Measurements from ENCODE around the gene GH1.
"Not testable (repeated sequence)": the region's sequence is repeated elsewhere in the genome, so short reads cannot be mapped to it uniquely, and the experiment has no call there.

GH1 gene

GRCh38 chr17:63927464-63928171 is 9.0 kb upstream of the GH1 start:
- DNase-seq (ENCODE audit: low read depth in 2 of 2, low spot score in 1 of 2): no peak

GRCh38 chr17:63926164-63926563 is 7.5 kb upstream of the GH1 start:
- no peak for DNase-seq (ENCODE audit: low read depth in 2 of 2, low spot score in 1 of 2)

GRCh38 chr17:63925615-63926014 is 7.0 kb upstream of the GH1 start:
- no peak for DNase-seq (ENCODE audit: low read depth in 2 of 2, low spot score in 1 of 2)

- DNase-seq (ENCODE audit: low read depth in 2 of 2, low spot score in 1 of 2): not testable (repeated sequence)
Observed at GRCh38 chr17:63922402-63922801, 3.8 kb upstream of the GH1 start.

- DNase-seq (ENCODE audit: low read depth in 2 of 2, low spot score in 1 of 2): not testable (repeated sequence)
Observed at GRCh38 chr17:63920779-63921178, 2.1 kb upstream of the GH1 start.

GRCh38 chr17:63920050-63920449 is 1.4 kb upstream of the GH1 start:
- not testable (repeated sequence) for DNase-seq (ENCODE audit: low read depth in 2 of 2, low spot score in 1 of 2)

GRCh38 chr17:63919311-63919723 is 678 bp upstream of the GH1 start:
- DNase-seq (ENCODE audit: low read depth in 2 of 2, low spot score in 1 of 2): peak; percentile 28 to 60

- no peak for DNase-seq (ENCODE audit: low read depth in 2 of 2, low spot score in 1 of 2)
Observed at GRCh38 chr17:63918305-63918704, 334 bp downstream of the GH1 start.

GRCh38 chr17:63917646-63918045 is 993 bp downstream of the GH1 start:
- no peak for DNase-seq (ENCODE audit: low read depth in 2 of 2, low spot score in 1 of 2)

GRCh38 chr17:63917206-63917605 is 1.4 kb downstream of the GH1 start:
- DNase-seq (ENCODE audit: low read depth in 2 of 2, low spot score in 1 of 2): not testable (repeated sequence)

GRCh38 chr17:63916566-63917185 is 2.0 kb downstream of the GH1 start:
- no peak for DNase-seq (ENCODE audit: low read depth in 2 of 2, low spot score in 1 of 2)

GRCh38 chr17:63915753-63916152 is 2.9 kb downstream of the GH1 start:
- DNase-seq (ENCODE audit: low read depth in 2 of 2, low spot score in 1 of 2): not testable (repeated sequence)

- no peak for DNase-seq (ENCODE audit: low read depth in 2 of 2, low spot score in 1 of 2)
Observed at GRCh38 chr17:63914471-63914870, 4.2 kb downstream of the GH1 start.

GRCh38 chr17:63911657-63912100 is 7.0 kb downstream of the GH1 start:
- DNase-seq (ENCODE audit: low read depth in 2 of 2, low spot score in 1 of 2): peak; percentile 44 to 47

GRCh38 chr17:63911041-63911635 is 7.5 kb downstream of the GH1 start, which contains the start of gene CSHL1:
CSHL1 (minus strand) TSS chr17:63911258; CDS start chr17:63911196, 62 bp downstream.
- no peak for DNase-seq (ENCODE audit: low read depth in 2 of 2, low spot score in 1 of 2)

GRCh38 chr17:63910096-63910495 is 8.5 kb downstream of the GH1 start:
- DNase-seq (ENCODE audit: low read depth in 2 of 2, low spot score in 1 of 2): no peak

- DNase-seq (ENCODE audit: low read depth in 2 of 2, low spot score in 1 of 2): not testable (repeated sequence)
Observed at GRCh38 chr17:63909586-63909985, 9.1 kb downstream of the GH1 start.

- not testable (repeated sequence) for DNase-seq (ENCODE audit: low read depth in 2 of 2, low spot score in 1 of 2)
Observed at GRCh38 chr17:63907161-63907778, 11.4 kb downstream of the GH1 start.

GRCh38 chr17:63904796-63905195 is 13.8 kb downstream of the GH1 start:
- not testable (repeated sequence) for DNase-seq (ENCODE audit: low read depth in 2 of 2, low spot score in 1 of 2)

GRCh38 chr17:63903787-63904201 is 14.8 kb downstream of the GH1 start:
- DNase-seq (ENCODE audit: low read depth in 2 of 2, low spot score in 1 of 2): not testable (repeated sequence)

- not testable (repeated sequence) for DNase-seq (ENCODE audit: low read depth in 2 of 2, low spot score in 1 of 2)
Observed at GRCh38 chr17:63901971-63902370, 16.7 kb downstream of the GH1 start.
